GM12878 (cell line): Measurements from ENCODE around the gene GDAP1L1. TPM values are rescaled to one million over a fixed set of nuclear protein-coding genes. Genes with fewer than 3 reads are reported as not detected.

Experiments used
- ATAC-seq: fragments of 200-7000 bp; cut with Tn5 transposase; 3 replicates; pipeline ENCODE4 v1.9.1; 2020; ENCODE audit warnings: mild to moderate bottlenecking, moderate library complexity
- BruUV-seq: library from RNA; stranded (reverse); fragments of 400-500 nt; replicated peaks from 2 replicates; lab custom pipeline; 2021; lab: Mats Ljungman, UMichigan
- CTCF ChIA-PET: fragments of 300-600 bp; sonication (Branson Sonifier 250); formaldehyde crosslinking; extraction: SDS; loops from one replicate; lab custom pipeline; 2021; ENCODE audit warnings: inconsistent platforms; lab: Yijun Ruan, JAX
- POLR2A ChIA-PET: fragments of 350-600 bp; formaldehyde crosslinking; extraction: SDS; loops from one replicate; lab custom pipeline; 2021; ENCODE audit warnings: inconsistent platforms; lab: Charles Lee
- RAD21 ChIA-PET: fragments of 300-600 bp; sonication (Branson Sonifier 250); formaldehyde crosslinking; loops from one replicate; lab custom pipeline; 2023; ENCODE audit warnings: antibody characterized with exemption; ENCODE audit not compliant: unreplicated experiment; lab: Charles Lee
- SMC1A ChIA-PET: fragments of 300-600 bp; sonication (Branson Sonifier 250); formaldehyde crosslinking; loops from one replicate; lab custom pipeline; 2023; ENCODE audit not compliant: unreplicated experiment, uncharacterized antibody; lab: Charles Lee
- DNase-seq: peaks from one replicate; pipeline ENCODE4 v3.0.0-alpha.2; 2011; ENCODE audit warnings: low read depth, low spot score
- FAIRE-seq: peaks from 3 replicates; lab custom pipeline; 2011; peaks lifted over from hg19 to GRCh38; lab: Jason Lieb, UNC
- H2AFZ ChIP-seq: 2 replicates; pipeline ENCODE4 v1.6.0; 2011; ENCODE audit warnings: low read depth, low read length, control low read depth; ENCODE audit not compliant: control insufficient read depth
- H3K27ac ChIP-seq: 2 replicates; pipeline ENCODE4 v1.5.1; 2011; ENCODE audit warnings: control low read depth; ENCODE audit not compliant: control insufficient read depth, insufficient read depth
- H3K27me3 ChIP-seq, 2 experiments: replicated peaks in 1 of 2; 2 replicates each; pipeline versions ENCODE4 v1.6.0 to v1.6.1; 2011; ENCODE audit warnings: low read length in 1 of 2; ENCODE audit not compliant: control insufficient read depth in 2 of 2, insufficient read depth in 2 of 2
- H3K36me3 ChIP-seq, 2 experiments: 2 replicates each; pipeline ENCODE4 v1.5.1; 2011; ENCODE audit warnings: low read length in 1 of 2; ENCODE audit not compliant: control insufficient read depth in 2 of 2, insufficient read depth in 2 of 2
- H3K4me1 ChIP-seq: 2 replicates; pipeline ENCODE4 v1.6.1; 2011; ENCODE audit warnings: mild to moderate bottlenecking, low read length, moderate library complexity, mixed read lengths; ENCODE audit not compliant: control insufficient read depth, insufficient read depth
- H3K4me2 ChIP-seq: 2 replicates; pipeline ENCODE4 v1.6.0; 2011; ENCODE audit warnings: control low read depth; ENCODE audit not compliant: control insufficient read depth, insufficient read depth
- H3K4me3 ChIP-seq: fragments of 200-600 bp; sonication (generic); 2 replicates; pipeline ENCODE4 v1.5.1; 2016
- H3K79me2 ChIP-seq: 2 replicates; pipeline ENCODE4 v1.6.0; 2011; ENCODE audit warnings: low read length; ENCODE audit not compliant: control insufficient read depth, insufficient read depth
- H3K9ac ChIP-seq: 2 replicates; pipeline ENCODE4 v1.8.0; 2011; ENCODE audit warnings: low read length, control low read depth, mixed read lengths; ENCODE audit not compliant: control insufficient read depth, insufficient read depth
- H3K9me3 ChIP-seq: replicated peaks from 3 replicates; pipeline ENCODE4 v1.5.1; 2011; ENCODE audit warnings: mild to moderate bottlenecking, low read length; ENCODE audit not compliant: control insufficient read depth, insufficient read depth
- H4K20me1 ChIP-seq: 2 replicates; pipeline ENCODE4 v1.6.0; 2011; ENCODE audit not compliant: control insufficient read depth, insufficient read depth
- CREM ChIP-seq: IDR thresholded peaks from 2 replicates; pipeline ENCODE4 v1.6.1; 2014; ENCODE audit warnings: antibody characterized with exemption, low read depth
- MTA2 ChIP-seq: fragments of 450-650 bp; IDR thresholded peaks from 2 replicates; pipeline ENCODE4 v1.6.1; 2016; ENCODE audit warnings: low read depth, mild to moderate bottlenecking, moderate library complexity
- RBBP5 ChIP-seq: fragments of 200-600 bp; sonication (generic); conservative IDR thresholded peaks from 2 replicates; pipeline ENCODE4 v1.6.1; 2016
- SUPT20H ChIP-seq: IDR thresholded peaks from 2 replicates; pipeline ENCODE4 v1.6.1; 2011; ENCODE audit warnings: low read depth, mild to moderate bottlenecking, low read length, moderate library complexity, borderline replicate concordance; ENCODE audit not compliant: control insufficient read depth
- TAF1 ChIP-seq: IDR thresholded peaks from 2 replicates; pipeline ENCODE4 v1.6.1; 2011; ENCODE audit warnings: mild to moderate bottlenecking, low read depth, low read length, borderline replicate concordance
- TCF12 ChIP-seq: IDR thresholded peaks from 2 replicates; pipeline ENCODE4 v1.6.1; 2011; ENCODE audit warnings: low read depth, mild to moderate bottlenecking, low read length
- USF2 ChIP-seq: IDR thresholded peaks from 2 replicates; pipeline ENCODE4 v1.6.1; 2011; ENCODE audit warnings: low read depth, low read length, improper control_type of control experiment, borderline replicate concordance
- ZNF207 ChIP-seq: fragments of 450-650 bp; IDR thresholded peaks from 2 replicates; pipeline ENCODE4 v1.6.1; 2014; ENCODE audit warnings: antibody characterized with exemption, mild to moderate bottlenecking, borderline replicate concordance
- ZNF217 ChIP-seq: fragments of 450-650 bp; IDR thresholded peaks from 2 replicates; pipeline ENCODE4 v1.6.1; 2017; ENCODE audit warnings: antibody characterized with exemption, mild to moderate bottlenecking
- WGBS: methylation state at CpG from one replicate; pipeline ENCODE4 v1.1.6; 2016; ENCODE audit warnings: low lambda C conversion rate; ENCODE audit not compliant: insufficient replicate concordance, insufficient coverage; ENCODE audit errors: missing lambda C conversion rate; 5-methylcytosine and 5-hydroxymethylcytosine counted together
- in situ Hi-C: fragments of 300-500 bp; cut with MboI; formaldehyde crosslinking; loops from 9 replicates; pipeline ENCODE4 v1.14.3; 2018; ENCODE audit warnings: mixed read lengths
- intact Hi-C: fragments of 100-400 bp; cut with micrococcal nuclease; formaldehyde crosslinking; loops from one replicate; pipeline ENCODE4 v1.14.2; 2022; ENCODE audit not compliant: unreplicated experiment
- polyA plus RNA-seq, 11 experiments: library from polyadenylated mRNA; depleted of rRNA in 4 of 11; unstranded in 6 of 11; stranded (reverse) in 5 of 11; fragments of >200 nt; fragmentation: Nextera tagmentation in 4 of 11; fragmentation: Illumina TruSeq in 1 of 11; extraction: Ambion mirVana in 4 of 11; extraction: Trizol in 1 of 11; gene quantifications; 1 replicate in 1 of 11; 2 replicates in 10 of 11; pipeline versions ENCODE4 v1.2.1 to v1.2.3, GENCODE V29; 2011 to 2016; ENCODE audit warnings: inconsistent platforms in 2 of 11, missing spikeins in 2 of 11, low read depth in 1 of 11
- total RNA-seq, 4 experiments: library from RNA; depleted of rRNA in 3 of 4; stranded (reverse); fragments of >200 nt in 3 of 4; fragmentation: Illumina TruSeq in 1 of 4; extraction: Trizol in 1 of 4; gene quantifications; 2 replicates each; pipeline versions ENCODE4 v1.2.1 to v1.2.3, GENCODE V29; 2013 to 2021

The GDAP1L1 gene
- total and polyA plus RNA-seq, 10 of the 15 experiments (the other 5 are each of a cell fraction or from before 2014, with no cell fraction given) = 0.08 to 0.38 TPM; not detected in 8

GRCh38 chr20:44219791-44220190 is 27.3 kb upstream of the GDAP1L1 start:
- ChIA-PET SMC1A (no interaction called here), CTCF (interaction anchor here (0.6 to 10.1 kb wide), 2 partner anchors 92 to 291 kb away, joined by 3 to 257 read pairs; partner anchors contain the start of gene FITM2), RAD21 (interaction anchor here (0.6 kb wide), 1 partner anchor 472 kb away, joined by 3 read pairs; no protein-coding TSS in a partner anchor), POLR2A (no interaction called here)
- H3K27ac ChIP-seq = no peak overlapping the region
- ATAC-seq (no peak), DNase-seq (no peak), FAIRE-seq (no peak)
- no peak overlapping the region for H3K4me2 ChIP-seq
- H3K36me3 ChIP-seq = no peaks in the 10 kb centered on the region
- no peak overlapping the region for H3K9ac ChIP-seq
- H3K4me3 ChIP-seq = no peak overlapping the region
- H3K27me3 ChIP-seq = no peaks in the 10 kb centered on the region
- in situ Hi-C loops = loop anchor here (5.0 to 10.0 kb wide), 3 partner anchors 93 to 385 kb away; partner anchors contain the start of gene FITM2
- WGBS = 60% methylated on average over 6 of the region's 6 CpGs
- H3K4me1 ChIP-seq = peaks cover 14% of the 10 kb centered on the region
- H4K20me1 ChIP-seq = no peaks in the 10 kb centered on the region
- intact Hi-C loops = loop anchor here (5.0 kb wide), 2 partner anchors 243 to 463 kb away; no protein-coding TSS in a partner anchor
- no peaks in the 10 kb centered on the region for H3K79me2 ChIP-seq
- no peak overlapping the region for H2AFZ ChIP-seq
- no peak for TF ChIP-seq TCF12
- TF ChIP-seq MTA2 = no peak
- TF ChIP-seq USF2 = no peak
- TF ChIP-seq TAF1 = no peak
- BruUV-seq = no TSS peak
- H3K9me3 ChIP-seq = no peaks in the 10 kb centered on the region

- Histone ChIP-seq H2AFZ (no peak overlapping the region), H3K9me3 (no peaks in the 10 kb centered on the region), H3K36me3 (no peaks in the 10 kb centered on the region), H4K20me1 (no peaks in the 10 kb centered on the region), H3K79me2 (no peaks in the 10 kb centered on the region), H3K9ac (no peak overlapping the region), H3K4me3 (no peak overlapping the region), H3K4me2 (no peak overlapping the region), H3K27me3 (no peaks in the 10 kb centered on the region), H3K4me1 (peaks cover 14% of the 10 kb centered on the region), H3K27ac (no peak overlapping the region)
- DNase-seq (no peak), ATAC-seq (no peak), FAIRE-seq (no peak)
- POLR2A ChIA-PET = no interaction called here
- CTCF ChIA-PET = interaction anchor here (0.9 to 10.1 kb wide), 2 partner anchors 11 to 91 kb away, joined by 3 to 257 read pairs; partner anchors contain the start of gene FITM2
- in situ Hi-C loops (no loop called here), intact Hi-C loops (no loop called here)
- BruUV-seq = no TSS peak
- RAD21 ChIA-PET = no interaction called here
- 26% methylated on average over 3 of the region's 3 CpGs for WGBS
- TF ChIP-seq RBBP5 (no peak), SUPT20H (no peak), ZNF217 (no peak), ZNF207 (no peak), CREM (no peak)
- SMC1A ChIA-PET = no interaction called here
Observed at GRCh38 chr20:44221368-44221954, 25.6 kb upstream of the GDAP1L1 start.
